Brain microvascular endothelial cell (primary cell): Measurements from ENCODE around the gene TCF7.
A peak's percentile ranks its signal among the peaks of the same experiment; 100 is the strongest.

Source experiments
- DNase-seq: peaks from one replicate; pipeline ENCODE4 v3.0.0-alpha.2; 2020
- H3K27ac ChIP-seq: fragments of 250-450 bp; sonication (Bioruptor Pico); 2 replicates; pipeline ENCODE4 v1.5.1; 2020; ENCODE audit warnings: mild to moderate bottlenecking, moderate library complexity
- H3K27me3 ChIP-seq: fragments of 250-450 bp; sonication (Bioruptor Pico); replicated peaks from 2 replicates; pipeline ENCODE4 v1.5.1; 2020; ENCODE audit warnings: mild to moderate bottlenecking
- H3K36me3 ChIP-seq: fragments of 250-450 bp; sonication (Bioruptor Pico); replicated peaks from 2 replicates; pipeline ENCODE4 v1.5.1; 2020; ENCODE audit warnings: mild to moderate bottlenecking
- H3K4me3 ChIP-seq: 2 replicates; pipeline ENCODE4 v1.5.1; 2011; ENCODE audit warnings: low read depth, mild to moderate bottlenecking, control low read depth, low read length, moderate library complexity
- in situ Hi-C: cut with HindIII; loops from 2 replicates; pipeline ENCODE4 v1.10.0; 2017; ENCODE audit warnings: low sequenced_read_pairs, low pct_ligation_motif_present
- TF ChIP-seq, protein P1 (sequence below): IDR thresholded peaks from 2 replicates; pipeline ENCODE4 v1.5.1; 2011; ENCODE audit warnings: low read depth, mild to moderate bottlenecking, moderate library complexity, low read length, control low read depth, inconsistent platforms; ENCODE audit errors: missing control alignments

The TCF7 gene

DNA sequence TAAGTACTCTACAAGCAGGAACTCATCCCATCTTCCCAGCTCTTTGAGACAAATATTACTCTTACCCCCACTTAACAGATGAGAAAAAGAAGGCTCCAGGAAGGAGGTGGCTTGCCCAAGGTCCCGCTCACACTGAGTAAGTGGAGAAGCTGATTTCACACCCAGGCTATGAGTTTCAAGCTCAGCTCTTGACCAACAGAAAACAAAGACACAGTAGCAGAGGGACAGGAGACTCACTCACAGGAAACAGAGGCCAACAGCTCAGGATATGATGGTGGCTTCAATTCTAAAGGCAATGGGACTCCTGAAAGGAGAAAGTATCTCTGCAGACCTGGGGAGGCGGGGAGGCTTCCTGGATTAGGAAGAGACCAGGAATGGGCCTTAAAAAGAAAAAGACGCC lies 6.7 kb upstream of the TCF7 start:
- Histone ChIP-seq H3K4me3 (no peak overlapping the region), H3K27me3 (peaks cover under 1% of the 10 kb centered on the region), H3K27ac (no peak overlapping the region), H3K36me3 (no peaks in the 10 kb centered on the region)
- TF ChIP-seq, protein P1, sequence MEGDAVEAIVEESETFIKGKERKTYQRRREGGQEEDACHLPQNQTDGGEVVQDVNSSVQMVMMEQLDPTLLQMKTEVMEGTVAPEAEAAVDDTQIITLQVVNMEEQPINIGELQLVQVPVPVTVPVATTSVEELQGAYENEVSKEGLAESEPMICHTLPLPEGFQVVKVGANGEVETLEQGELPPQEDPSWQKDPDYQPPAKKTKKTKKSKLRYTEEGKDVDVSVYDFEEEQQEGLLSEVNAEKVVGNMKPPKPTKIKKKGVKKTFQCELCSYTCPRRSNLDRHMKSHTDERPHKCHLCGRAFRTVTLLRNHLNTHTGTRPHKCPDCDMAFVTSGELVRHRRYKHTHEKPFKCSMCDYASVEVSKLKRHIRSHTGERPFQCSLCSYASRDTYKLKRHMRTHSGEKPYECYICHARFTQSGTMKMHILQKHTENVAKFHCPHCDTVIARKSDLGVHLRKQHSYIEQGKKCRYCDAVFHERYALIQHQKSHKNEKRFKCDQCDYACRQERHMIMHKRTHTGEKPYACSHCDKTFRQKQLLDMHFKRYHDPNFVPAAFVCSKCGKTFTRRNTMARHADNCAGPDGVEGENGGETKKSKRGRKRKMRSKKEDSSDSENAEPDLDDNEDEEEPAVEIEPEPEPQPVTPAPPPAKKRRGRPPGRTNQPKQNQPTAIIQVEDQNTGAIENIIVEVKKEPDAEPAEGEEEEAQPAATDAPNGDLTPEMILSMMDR: no peak
- in situ Hi-C loops: no loop called here
- DNase-seq: no peak

DNA sequence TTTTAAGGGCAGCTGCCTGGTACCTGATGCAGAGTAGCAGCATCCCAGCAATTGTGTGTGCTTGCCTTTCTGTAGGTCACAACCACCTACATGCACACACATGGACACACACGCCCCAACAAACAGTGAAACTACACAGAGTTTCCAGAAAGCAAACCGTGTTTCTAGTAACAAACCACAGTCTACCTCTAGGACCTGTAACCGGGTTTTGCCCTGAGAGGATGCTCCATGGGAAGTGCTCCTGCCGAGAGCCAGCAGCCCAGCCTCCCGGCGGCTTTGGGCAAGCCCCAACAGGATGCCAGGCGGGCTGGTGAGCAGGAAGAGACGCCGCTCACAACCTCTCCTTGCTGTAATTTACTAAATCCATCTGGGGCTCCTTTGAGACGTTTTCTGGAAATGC lies 4.1 kb upstream of the TCF7 start:
- Histone ChIP-seq H3K36me3 (no peaks in the 10 kb centered on the region), H3K27me3 (peaks cover 7% of the 10 kb centered on the region), H3K4me3 (no peak overlapping the region), H3K27ac (no peak overlapping the region)
- DNase-seq: no peak
- in situ Hi-C loops: no loop called here
- TF ChIP-seq, protein P1: no peak

DNA sequence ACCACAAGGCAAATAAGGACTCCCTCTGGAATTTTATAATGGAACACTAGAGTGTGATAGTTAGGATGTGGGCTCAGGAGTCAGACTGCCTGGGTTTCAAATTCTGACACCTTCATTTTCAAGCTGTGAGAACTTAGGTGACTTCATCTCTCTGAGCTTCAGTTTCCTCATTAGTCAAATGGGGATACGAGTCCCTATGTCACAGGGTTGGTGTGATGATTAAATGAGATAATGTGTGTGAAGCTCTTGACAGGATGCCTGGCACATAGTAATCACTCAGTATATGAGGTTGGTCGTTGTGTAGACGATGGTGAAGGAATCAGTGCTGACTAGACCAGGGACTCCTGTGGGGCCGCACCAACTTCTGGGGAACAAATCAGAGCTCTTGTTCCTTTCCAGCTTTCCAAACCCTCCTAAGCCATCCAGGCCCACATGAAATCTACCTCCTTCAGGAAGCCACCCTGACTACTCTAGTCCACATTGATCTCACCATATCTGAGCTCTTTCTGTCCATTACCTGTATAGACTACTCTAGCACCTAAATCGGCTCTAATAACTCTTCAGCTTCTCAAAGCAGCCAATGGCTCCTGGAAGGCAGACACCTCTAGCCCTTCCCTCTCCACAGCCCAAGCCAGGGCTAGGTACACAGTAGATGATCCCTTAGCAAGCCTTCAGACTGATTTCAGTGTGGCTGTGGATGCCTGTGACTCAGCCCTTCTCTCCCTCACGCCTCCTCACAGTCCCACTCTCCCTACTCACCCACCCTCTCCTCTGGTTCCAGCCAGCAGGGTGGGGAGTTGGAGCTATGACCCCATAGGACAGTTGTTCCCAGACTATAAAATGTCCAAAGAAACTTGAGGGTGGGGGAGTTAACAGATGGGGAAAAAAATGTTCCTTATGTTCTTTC lies 2.5 kb upstream of the TCF7 start:
- no peaks in the 10 kb centered on the region for H3K36me3 ChIP-seq
- H3K27me3 ChIP-seq: peaks cover 7% of the 10 kb centered on the region
- TF ChIP-seq, protein P1: no peak
- in situ Hi-C loops: no loop called here
- no peak overlapping the region for H3K27ac ChIP-seq
- no peak overlapping the region for H3K4me3 ChIP-seq
- DNase-seq: peak; percentile 36

DNA sequence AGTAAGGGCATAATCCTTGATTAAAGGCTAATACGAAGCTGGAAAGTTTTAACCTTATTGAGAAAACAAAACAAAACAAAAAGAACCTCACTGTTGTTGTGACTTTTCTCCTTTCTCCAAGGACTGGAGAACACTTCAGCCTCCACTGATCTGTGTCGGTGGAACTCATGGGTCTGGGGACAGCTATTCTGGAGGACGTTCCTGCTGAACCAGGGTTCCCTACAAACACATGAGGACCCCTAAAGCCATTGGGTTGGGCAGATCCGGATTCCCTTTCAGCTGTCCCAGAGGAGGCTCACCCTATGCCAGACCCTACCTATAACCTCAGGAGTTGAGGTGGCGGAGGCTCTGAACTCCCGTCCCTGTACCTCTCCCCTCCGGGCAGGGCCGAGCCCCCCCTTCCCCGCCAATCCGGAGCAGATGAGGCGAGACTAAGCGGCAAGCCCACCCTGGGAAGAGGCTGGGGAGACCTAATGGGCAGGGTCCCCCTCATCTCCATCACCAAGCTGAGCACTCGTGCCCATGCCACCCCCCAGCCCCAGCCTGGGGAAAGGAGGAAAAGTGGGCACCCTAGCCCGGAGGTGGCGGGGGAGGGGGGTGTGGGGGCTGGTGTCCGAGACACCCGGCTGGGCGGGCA lies 1.6 kb upstream of the TCF7 start:
- H3K36me3 ChIP-seq: no peaks in the 10 kb centered on the region
- TF ChIP-seq, protein P1: no peak
- H3K27ac ChIP-seq: no peak overlapping the region
- H3K4me3 ChIP-seq: no peak overlapping the region
- DNase-seq: no peak
- in situ Hi-C loops: no loop called here
- peaks cover 7% of the 10 kb centered on the region for H3K27me3 ChIP-seq

DNA sequence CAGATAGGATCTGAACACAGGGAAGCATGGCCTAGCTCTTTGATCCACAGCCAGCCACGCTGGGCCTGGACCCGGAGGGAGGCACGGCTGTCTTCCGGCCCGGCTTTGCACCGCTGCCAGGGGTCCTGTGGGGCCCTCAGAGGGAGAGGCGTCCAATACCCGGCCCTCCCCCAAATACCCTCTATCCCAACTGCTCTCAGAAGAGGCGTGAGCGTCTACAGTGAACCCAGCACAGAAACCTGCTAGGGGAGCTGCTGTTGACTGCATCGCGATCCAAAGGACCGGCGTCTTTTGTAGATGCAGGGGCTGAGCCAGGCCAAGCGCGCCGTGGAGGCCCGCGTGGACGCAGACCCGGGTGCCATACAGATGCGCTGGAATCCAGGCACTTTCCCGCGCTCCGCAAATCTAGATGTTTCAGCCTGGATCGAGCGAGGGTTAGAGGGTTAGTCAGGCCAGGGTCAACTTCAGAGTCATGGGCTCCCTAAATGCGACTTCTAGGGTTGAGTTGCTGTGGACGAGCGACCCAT lies 1.1 kb upstream of the TCF7 start:
- peaks cover 7% of the 10 kb centered on the region for H3K27me3 ChIP-seq
- no peak overlapping the region for H3K4me3 ChIP-seq
- TF ChIP-seq, protein P1: no peak
- no peak for DNase-seq
- no peaks in the 10 kb centered on the region for H3K36me3 ChIP-seq
- in situ Hi-C loops: no loop called here
- H3K27ac ChIP-seq: no peak overlapping the region
